H9 (cell line): ENCODE results near the gene OR52A5. TPM values are rescaled to one million over a fixed set of nuclear protein-coding genes. Genes with fewer than 3 reads are reported as not detected.

ENCODE experiments used
- DNase-seq: peaks from one replicate; pipeline ENCODE4 v3.0.0-alpha.2; 2017
- H2AFZ ChIP-seq: one replicate; pipeline ENCODE4 v1.6.1; 2013; ENCODE audit warnings: mild to moderate bottlenecking, low read length, control low read depth, moderate library complexity
- H2AK5ac ChIP-seq: 2 replicates; pipeline ENCODE4 v1.6.1; 2013; ENCODE audit warnings: low read length, control low read depth, mixed read lengths; ENCODE audit not compliant: insufficient read length
- H2BK120ac ChIP-seq: one replicate; pipeline ENCODE4 v1.6.1; 2013; ENCODE audit warnings: low read depth, mild to moderate bottlenecking, low read length, control low read depth, inconsistent platforms; ENCODE audit not compliant: poor library complexity, severe bottlenecking
- H2BK12ac ChIP-seq: 2 replicates; pipeline ENCODE4 v1.6.1; 2013; ENCODE audit warnings: low read length, control low read depth, mixed read lengths, low read depth; ENCODE audit not compliant: insufficient read length
- H2BK15ac ChIP-seq: 2 replicates; pipeline ENCODE4 v1.6.1; 2013; ENCODE audit warnings: low read depth, low read length, control low read depth
- H2BK20ac ChIP-seq: one replicate; pipeline ENCODE4 v1.6.1; 2013; ENCODE audit warnings: low read depth, mild to moderate bottlenecking, low read length, control low read depth, inconsistent platforms; ENCODE audit not compliant: poor library complexity, severe bottlenecking
- H2BK5ac ChIP-seq: 2 replicates; pipeline ENCODE4 v1.6.1; 2013; ENCODE audit warnings: low read length, control low read depth, mixed read lengths; ENCODE audit not compliant: insufficient read length
- H3K14ac ChIP-seq: 2 replicates; pipeline ENCODE4 v1.6.1; 2013; ENCODE audit warnings: low read length, control low read depth; ENCODE audit not compliant: insufficient read depth
- H3K18ac ChIP-seq: 2 replicates; pipeline ENCODE4 v1.6.1; 2013; ENCODE audit warnings: low read depth, mild to moderate bottlenecking, mixed read lengths, low read length, control low read depth; ENCODE audit not compliant: insufficient read length
- H3K23ac ChIP-seq: 2 replicates; pipeline ENCODE4 v1.6.1; 2013; ENCODE audit warnings: low read length, control low read depth, mixed read lengths, low read depth; ENCODE audit not compliant: insufficient read length
- H3K23me2 ChIP-seq: 2 replicates; pipeline ENCODE4 v1.6.1; 2013; ENCODE audit warnings: low read depth, mild to moderate bottlenecking, mixed read lengths, low read length, control low read depth; ENCODE audit not compliant: insufficient read length, poor library complexity, severe bottlenecking
- H3K27ac ChIP-seq: 2 replicates; pipeline ENCODE4 v1.5.1; 2013; ENCODE audit warnings: low read length, control low read depth, mixed read lengths, low read depth; ENCODE audit not compliant: insufficient read length
- H3K27me3 ChIP-seq: 2 replicates; pipeline ENCODE4 v1.6.1; 2013; ENCODE audit warnings: low read length, control low read depth, inconsistent platforms; ENCODE audit not compliant: insufficient read depth
- H3K4ac ChIP-seq: 2 replicates; pipeline ENCODE4 v1.6.1; 2013; ENCODE audit warnings: low read depth, mild to moderate bottlenecking, control low read depth, inconsistent platforms, low read length, moderate library complexity
- H3K4me1 ChIP-seq: 2 replicates; pipeline ENCODE4 v1.6.1; 2013; ENCODE audit warnings: low read length, control low read depth, inconsistent platforms; ENCODE audit not compliant: insufficient read depth
- H3K4me2 ChIP-seq: 2 replicates; pipeline ENCODE4 v1.6.1; 2013; ENCODE audit warnings: low read length, control low read depth, mixed read lengths; ENCODE audit not compliant: insufficient read length, insufficient read depth
- H3K56ac ChIP-seq: 2 replicates; pipeline ENCODE4 v1.6.1; 2013; ENCODE audit warnings: low read depth, mild to moderate bottlenecking, mixed read lengths, low read length, control low read depth; ENCODE audit not compliant: insufficient read length
- H3K79me1 ChIP-seq: 2 replicates; pipeline ENCODE4 v1.6.1; 2013; ENCODE audit warnings: low read depth, mild to moderate bottlenecking, moderate library complexity, low read length, control low read depth, inconsistent platforms; ENCODE audit not compliant: insufficient read depth, poor library complexity, severe bottlenecking
- H3K79me2 ChIP-seq: 2 replicates; pipeline ENCODE4 v1.6.1; 2013; ENCODE audit warnings: low read length, control low read depth, inconsistent platforms; ENCODE audit not compliant: insufficient read depth
- H3K9ac ChIP-seq: 2 replicates; pipeline ENCODE4 v1.6.1; 2013; ENCODE audit warnings: low read length, control low read depth, mixed read lengths; ENCODE audit not compliant: insufficient read length; ENCODE audit errors: extremely low read depth
- H3K9me3 ChIP-seq: one replicate; pipeline ENCODE4 v1.6.1; 2013; ENCODE audit warnings: low read depth, low read length, inconsistent platforms; ENCODE audit not compliant: control insufficient read depth
- H3T11ph ChIP-seq: one replicate; pipeline ENCODE4 v1.6.1; 2013; ENCODE audit warnings: mild to moderate bottlenecking, low read length, control low read depth, inconsistent platforms
- H4K20me1 ChIP-seq: one replicate; pipeline ENCODE4 v1.6.1; 2013; ENCODE audit not compliant: control insufficient read depth, insufficient read length, insufficient read depth
- H4K5ac ChIP-seq: 2 replicates; pipeline ENCODE4 v1.6.1; 2013; ENCODE audit warnings: low read depth, mild to moderate bottlenecking, mixed read lengths, low read length, control low read depth; ENCODE audit not compliant: insufficient read length
- H4K8ac ChIP-seq: replicated peaks from 2 replicates; pipeline ENCODE4 v1.6.1; 2013; ENCODE audit warnings: low read length, control low read depth, mixed read lengths, low read depth; ENCODE audit not compliant: insufficient read length
- H4K91ac ChIP-seq: 2 replicates; pipeline ENCODE4 v1.6.1; 2013; ENCODE audit warnings: low read depth, mild to moderate bottlenecking, moderate library complexity, mixed read lengths, low read length, control low read depth; ENCODE audit not compliant: insufficient read length
- H3K27ac Mint-ChIP-seq, 3 experiments: 2 replicates in 2 of 3; 3 replicates in 1 of 3; pipeline ENCODE4 v1.8.0; 2020 to 2021; ENCODE audit warnings: mixed read lengths in 3 of 3, mild to moderate bottlenecking in 1 of 3, moderate library complexity in 1 of 3
- H3K27me3 Mint-ChIP-seq: 2 replicates; pipeline ENCODE4 v1.8.0; 2021; ENCODE audit warnings: low read depth, mild to moderate bottlenecking, moderate library complexity, mixed read lengths
- H3K36me3 Mint-ChIP-seq, 3 experiments: 2 replicates in 2 of 3; 3 replicates in 1 of 3; pipeline ENCODE4 v1.8.0; 2020 to 2021; ENCODE audit warnings: low read depth in 3 of 3, mixed read lengths in 3 of 3; ENCODE audit not compliant: insufficient read depth in 1 of 3
- H3K4me1 Mint-ChIP-seq, 2 experiments: 2 replicates each; pipeline ENCODE4 v1.8.0; 2020; ENCODE audit warnings: mixed read lengths in 2 of 2
- H3K4me3 Mint-ChIP-seq, 2 experiments: 2 replicates in 1 of 2; 3 replicates in 1 of 2; pipeline ENCODE4 v1.8.0; 2020 to 2021; ENCODE audit warnings: mild to moderate bottlenecking in 2 of 2, mixed read lengths in 2 of 2, moderate library complexity in 1 of 2
- H3K9me3 Mint-ChIP-seq, 2 experiments: 2 replicates in 1 of 2; 3 replicates in 1 of 2; pipeline ENCODE4 v1.8.0; 2020; ENCODE audit warnings: mild to moderate bottlenecking in 2 of 2, mixed read lengths in 2 of 2, moderate library complexity in 1 of 2
- CTCF ChIP-seq: fragments of 200-600 bp; sonication (generic); conservative IDR thresholded peaks from 3 replicates; pipeline ENCODE4 v1.8.0; 2021; ENCODE audit warnings: antibody characterized with exemption, mild to moderate bottlenecking
- WGBS: extraction: QIAGEN DNeasy Blood & Tissue Kit; methylation state at CpG from one replicate; pipeline ENCODE4 v1.1.7; 2013; ENCODE audit warnings: missing lambda C conversion rate, low lambda C conversion rate, mixed read lengths; ENCODE audit not compliant: insufficient read length; ENCODE audit errors: extremely low coverage; 5-methylcytosine and 5-hydroxymethylcytosine counted together
- total RNA-seq: library from RNA; stranded (reverse); gene quantifications from 2 replicates; pipeline ENCODE4 v1.2.1, GENCODE V29; 2021

The OR52A5 gene
- total RNA-seq, 1 experiment from 2014 or later: not detected

- Histone ChIP-seq H2BK120ac (no peak overlapping the region), H3K79me1 (no peaks in the 10 kb centered on the region), H3K9me3 (no peaks in the 10 kb centered on the region), H4K5ac (no peak overlapping the region), H3K23me2 (no peaks in the 10 kb centered on the region), H4K20me1 (no peaks in the 10 kb centered on the region), H2BK5ac (no peak overlapping the region), H3K9ac (no peak overlapping the region), H2AFZ (no peak overlapping the region), H3K4me2 (no peak overlapping the region), H3K27me3 (no peaks in the 10 kb centered on the region), H3K14ac (no peak overlapping the region), H3K56ac (no peak overlapping the region), H4K8ac (no peak overlapping the region), H3K4me1 (no peaks in the 10 kb centered on the region), H3K27ac (no peak overlapping the region), H3K79me2 (no peaks in the 10 kb centered on the region), H2AK5ac (no peak overlapping the region), H4K91ac (no peak overlapping the region), H3K4ac (no peak overlapping the region), H3K18ac (no peak overlapping the region), H3K23ac (no peak overlapping the region), H2BK20ac (no peak overlapping the region), H2BK15ac (no peak overlapping the region), H2BK12ac (no peak overlapping the region), H3T11ph (no peak overlapping the region)
- Mint-ChIP-seq H3K27me3 (no peaks in the 10 kb centered on the region), H3K36me3 (no peaks in the 10 kb centered on the region), H3K4me3 (no peak overlapping the region), H3K27ac (no peak overlapping the region), H3K9me3 (no peaks in the 10 kb centered on the region), H3K4me1 (no peaks in the 10 kb centered on the region)
- no peak for TF ChIP-seq CTCF
- WGBS: no CpG with 5 or more reads among the region's 7 CpGs
- no peak for DNase-seq
Measured at GRCh38 chr11:5174934-5175333, 36.8 kb upstream of the OR52A5 start.
